Vagina (tissue), 2 donors: Measurements from ENCODE around the gene RAG2. TPM values are rescaled to one million over a fixed set of nuclear protein-coding genes. Genes with fewer than 3 reads are reported as not detected.

ENCODE experiments used
- DNase-seq, 2 donors: peaks; one replicate each; pipeline ENCODE4 v3.0.0-alpha.2; 2017; ENCODE audit errors: extremely low spot score in 2 of 2
- H3K27ac ChIP-seq: fragments of 200-600 bp; sonication (generic); one replicate; pipeline ENCODE4 v1.5.1; 2019
- H3K27me3 ChIP-seq: fragments of 200-600 bp; sonication (generic); one replicate; pipeline ENCODE4 v1.5.1; 2019
- H3K36me3 ChIP-seq, 2 donors: fragments of 200-600 bp; sonication (generic); one replicate each; pipeline ENCODE4 v1.5.1; 2017 to 2019
- H3K4me1 ChIP-seq: fragments of 200-600 bp; sonication (generic); one replicate; pipeline ENCODE4 v1.5.1; 2019
- H3K4me3 ChIP-seq, 2 donors: fragments of 200-600 bp; sonication (generic); 1 replicate in 1 of 2; 2 replicates in 1 of 2; pipeline ENCODE4 v1.5.1; 2016 to 2019
- H3K9me3 ChIP-seq: fragments of 200-600 bp; sonication (generic); one replicate; pipeline ENCODE4 v1.5.1; 2019
- POLR2A ChIP-seq, 2 donors: fragments of 450-650 bp; IDR thresholded peaks; one replicate each; pipeline ENCODE4 v1.6.1; 2017; ENCODE audit warnings: antibody characterized with exemption in 2 of 2, mild to moderate bottlenecking in 2 of 2, moderate library complexity in 2 of 2
- POLR2AphosphoS5 ChIP-seq, 2 donors: sonication (generic); formaldehyde crosslinking; IDR thresholded peaks; one replicate each; pipeline ENCODE4 v1.9.0; 2017; ENCODE audit warnings: antibody characterized with exemption in 2 of 2, mild to moderate bottlenecking in 2 of 2, low read depth in 1 of 2; ENCODE audit not compliant: insufficient read depth in 1 of 2
- intact Hi-C: fragments of 100-400 bp; cut with DNase I; formaldehyde crosslinking; loops from one replicate; pipeline ENCODE4 v1.15.1; 2023
- total RNA-seq: library from RNA; depleted of rRNA; stranded (reverse); fragments of >200 nt; gene quantifications from one replicate; pipeline ENCODE4 v1.2.3, GENCODE V29; 2016
- TF ChIP-seq, protein P1 (sequence below), 3 experiments: fragments of 450-650 bp in 2 of 3; fragments of 200-600 bp in 1 of 3; sonication (generic) in 1 of 3; IDR thresholded peaks; one replicate each; pipeline ENCODE4 v1.5.1; 2017 to 2019; ENCODE audit warnings: antibody characterized with exemption in 3 of 3, mild to moderate bottlenecking in 2 of 3, moderate library complexity in 2 of 3

Gene RAG2
- total RNA-seq, 1 donor from 2014 or later, result not detected

DNA sequence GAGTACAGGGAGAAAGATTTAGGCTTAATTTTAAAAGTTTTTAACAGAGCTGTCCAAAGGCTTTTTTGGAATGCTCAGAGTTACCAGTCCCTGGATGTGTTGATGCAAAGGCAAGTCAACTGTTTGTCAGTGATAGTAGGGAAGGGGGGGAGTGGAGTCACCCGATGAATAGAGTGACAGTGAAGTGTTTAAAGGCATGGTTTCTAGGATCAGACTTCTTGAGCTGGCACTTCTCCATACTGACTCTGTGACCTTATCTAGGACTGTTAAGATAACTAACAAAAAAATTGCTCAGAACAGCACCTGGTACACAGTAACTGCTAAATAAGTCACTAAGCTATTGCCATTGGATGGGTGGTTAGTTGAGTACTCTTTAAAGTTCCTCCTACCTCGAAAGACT lies 11.3 kb upstream of the RAG2 start:
- H3K4me3 ChIP-seq, result no peak overlapping the region
- no peaks in the 10 kb centered on the region for H3K9me3 ChIP-seq
- intact Hi-C loops, result no loop called here
- no peaks in the 10 kb centered on the region for H3K36me3 ChIP-seq
- DNase-seq, result no peak
- H3K4me1 ChIP-seq, result no peaks in the 10 kb centered on the region
- H3K27me3 ChIP-seq, result no peaks in the 10 kb centered on the region
- no peak overlapping the region for H3K27ac ChIP-seq
- TF ChIP-seq, protein P1, sequence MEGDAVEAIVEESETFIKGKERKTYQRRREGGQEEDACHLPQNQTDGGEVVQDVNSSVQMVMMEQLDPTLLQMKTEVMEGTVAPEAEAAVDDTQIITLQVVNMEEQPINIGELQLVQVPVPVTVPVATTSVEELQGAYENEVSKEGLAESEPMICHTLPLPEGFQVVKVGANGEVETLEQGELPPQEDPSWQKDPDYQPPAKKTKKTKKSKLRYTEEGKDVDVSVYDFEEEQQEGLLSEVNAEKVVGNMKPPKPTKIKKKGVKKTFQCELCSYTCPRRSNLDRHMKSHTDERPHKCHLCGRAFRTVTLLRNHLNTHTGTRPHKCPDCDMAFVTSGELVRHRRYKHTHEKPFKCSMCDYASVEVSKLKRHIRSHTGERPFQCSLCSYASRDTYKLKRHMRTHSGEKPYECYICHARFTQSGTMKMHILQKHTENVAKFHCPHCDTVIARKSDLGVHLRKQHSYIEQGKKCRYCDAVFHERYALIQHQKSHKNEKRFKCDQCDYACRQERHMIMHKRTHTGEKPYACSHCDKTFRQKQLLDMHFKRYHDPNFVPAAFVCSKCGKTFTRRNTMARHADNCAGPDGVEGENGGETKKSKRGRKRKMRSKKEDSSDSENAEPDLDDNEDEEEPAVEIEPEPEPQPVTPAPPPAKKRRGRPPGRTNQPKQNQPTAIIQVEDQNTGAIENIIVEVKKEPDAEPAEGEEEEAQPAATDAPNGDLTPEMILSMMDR (IDR thresholded peaks at IDR 0.05), result no peak
- TF ChIP-seq POLR2A (IDR thresholded peaks at IDR 0.05) (no peak), POLR2AphosphoS5 (IDR thresholded peaks at IDR 0.05; ENCODE audit: insufficient read depth in 1 of 2, low read depth in 1 of 2) (no peak)

DNA sequence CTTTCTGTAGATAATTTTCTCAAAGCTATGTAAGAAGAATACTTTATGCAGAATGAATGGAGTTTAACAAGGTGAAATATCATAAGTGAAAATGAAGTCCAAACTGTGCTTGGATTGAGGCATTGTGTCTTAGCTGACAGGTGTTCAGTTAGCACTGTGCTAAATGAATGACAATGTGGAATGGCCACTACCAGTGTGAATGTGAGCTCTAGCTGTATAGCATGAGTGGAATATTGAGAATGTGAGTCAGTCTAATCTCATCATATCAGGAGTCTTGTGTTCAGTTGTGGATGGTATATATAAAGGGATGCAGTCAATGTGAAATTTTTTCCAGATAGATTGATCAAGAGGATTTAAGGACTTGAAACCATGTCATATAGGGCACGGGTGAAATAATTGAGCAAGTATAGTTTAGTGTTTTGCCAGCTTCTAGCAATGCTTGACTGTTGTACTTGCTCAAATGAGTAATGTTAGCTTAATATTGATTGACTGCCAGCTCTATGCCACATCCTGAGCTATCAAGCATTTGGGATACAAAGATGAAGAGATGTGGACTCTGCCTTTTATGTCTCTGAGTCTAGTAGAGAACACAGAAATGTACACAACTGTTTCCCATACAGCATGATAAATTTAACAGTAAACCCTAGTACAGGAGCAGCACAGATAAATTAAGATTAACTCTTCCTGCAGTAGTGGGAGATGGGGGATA lies 10.6 kb upstream of the RAG2 start:
- Histone ChIP-seq H3K9me3 (no peaks in the 10 kb centered on the region), H3K27me3 (no peaks in the 10 kb centered on the region), H3K4me1 (no peaks in the 10 kb centered on the region), H3K27ac (no peak overlapping the region), H3K4me3 (no peak overlapping the region), H3K36me3 (no peaks in the 10 kb centered on the region)
- TF ChIP-seq POLR2A (IDR thresholded peaks at IDR 0.05), result no peak
- TF ChIP-seq POLR2AphosphoS5 (IDR thresholded peaks at IDR 0.05; ENCODE audit: insufficient read depth in 1 of 2, low read depth in 1 of 2), result no peak
- TF ChIP-seq, protein P1 (IDR thresholded peaks at IDR 0.05), result no peak
- intact Hi-C loops, result no loop called here
- DNase-seq, result no peak

GRCh38 chr11:36605221-36606216 lies 7.5 kb upstream of the RAG2 start:
- H3K9me3 ChIP-seq, result no peaks in the 10 kb centered on the region
- no peaks in the 10 kb centered on the region for H3K36me3 ChIP-seq
- no peak overlapping the region for H3K27ac ChIP-seq
- no peaks in the 10 kb centered on the region for H3K4me1 ChIP-seq
- no peaks in the 10 kb centered on the region for H3K27me3 ChIP-seq
- no peak for DNase-seq
- TF ChIP-seq, protein P1 (IDR thresholded peaks at IDR 0.05), result no peak
- TF ChIP-seq POLR2AphosphoS5 (IDR thresholded peaks at IDR 0.05; ENCODE audit: insufficient read depth in 1 of 2, low read depth in 1 of 2) (no peak), POLR2A (IDR thresholded peaks at IDR 0.05) (no peak)
- H3K4me3 ChIP-seq, result no peak overlapping the region
- intact Hi-C loops, result no loop called here

- no peak for DNase-seq
- no peak overlapping the region for H3K4me3 ChIP-seq
- TF ChIP-seq, protein P1 (IDR thresholded peaks at IDR 0.05), result no peak
- no peak for TF ChIP-seq POLR2A (IDR thresholded peaks at IDR 0.05)
- no peak for TF ChIP-seq POLR2AphosphoS5 (IDR thresholded peaks at IDR 0.05; ENCODE audit: insufficient read depth in 1 of 2, low read depth in 1 of 2)
- H3K9me3 ChIP-seq, result no peaks in the 10 kb centered on the region
- no peaks in the 10 kb centered on the region for H3K4me1 ChIP-seq
- H3K36me3 ChIP-seq, result no peaks in the 10 kb centered on the region
- no peak overlapping the region for H3K27ac ChIP-seq
- no peaks in the 10 kb centered on the region for H3K27me3 ChIP-seq
- intact Hi-C loops, result no loop called here
Measured at GRCh38 chr11:36602135-36602534, 4.1 kb upstream of the RAG2 start.
